GM18870 (cell line): ENCODE results near the gene DOCK10.
A peak's percentile ranks its signal among the peaks of the same experiment; 100 is the strongest.

Source experiments
- ATAC-seq: cut with Tn5 transposase; IDR thresholded peaks from one replicate; pipeline ENCODE4 v1.9.1; 2021; ENCODE audit warnings: moderate library complexity; ENCODE audit not compliant: unreplicated experiment

Gene DOCK10

DNA sequence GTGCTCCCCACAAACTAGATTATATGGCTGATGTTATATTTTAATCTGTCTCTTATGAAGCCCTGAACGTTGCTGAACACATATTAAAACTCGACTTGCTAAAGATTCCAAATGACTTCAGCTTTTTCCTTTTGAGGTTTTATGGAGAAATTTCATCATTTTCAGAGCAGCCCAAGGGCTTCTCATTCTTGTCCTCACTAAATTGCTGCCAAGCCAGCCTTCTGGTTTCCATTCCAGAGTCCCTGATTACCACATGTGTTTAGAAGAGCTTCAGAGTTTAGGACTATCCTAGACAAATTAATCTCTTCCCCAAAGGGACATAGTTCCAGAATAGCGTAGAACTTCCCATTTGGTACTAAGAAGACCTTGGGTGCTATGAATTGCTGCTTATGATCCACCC, 248.3 kb downstream of the DOCK10 start:
- no peak for ATAC-seq

GRCh38 chr2:224786848-224787247, 255.4 kb downstream of the DOCK10 start:
- no peak for ATAC-seq

DNA sequence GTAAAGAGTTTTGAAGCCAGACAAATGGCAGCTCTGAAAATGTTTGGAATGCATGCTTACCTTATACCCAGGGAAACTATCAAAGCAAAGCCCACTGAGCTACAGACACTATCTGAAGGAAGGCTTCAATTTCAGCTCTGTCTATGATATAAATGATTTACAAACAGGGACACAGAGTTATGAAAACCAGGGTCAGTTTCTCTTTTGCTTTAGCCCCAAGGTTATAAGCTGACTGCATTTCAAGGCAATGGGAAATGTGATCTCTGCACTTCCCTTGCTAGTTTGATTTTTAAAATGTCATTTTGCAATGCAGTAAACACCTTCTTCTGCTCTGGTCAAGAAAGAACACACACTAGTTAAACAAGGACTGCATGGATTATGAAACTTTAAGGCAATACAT, 260.9 kb downstream of the DOCK10 start:
- peak; percentile 62 for ATAC-seq

DNA sequence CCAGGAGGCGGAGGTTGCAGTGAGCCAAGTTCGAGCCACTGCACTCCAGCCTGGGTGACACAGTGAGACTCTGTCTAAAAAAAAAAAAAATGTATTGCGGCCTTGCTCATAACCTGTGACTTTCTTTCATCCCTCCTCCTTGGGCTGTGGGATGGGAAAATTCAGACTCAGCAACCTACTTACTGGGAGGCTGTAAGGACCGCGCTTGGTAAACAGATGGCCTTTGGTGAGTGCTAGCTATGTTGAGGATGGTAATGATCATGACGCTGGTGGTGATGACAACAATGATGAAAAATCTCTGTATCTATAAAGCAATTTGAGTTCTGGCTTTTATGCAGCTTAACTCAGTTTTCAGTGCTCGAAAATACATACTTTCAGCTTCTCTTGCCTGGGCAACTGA, 261.4 kb downstream of the DOCK10 start:
- ATAC-seq = no peak

DNA sequence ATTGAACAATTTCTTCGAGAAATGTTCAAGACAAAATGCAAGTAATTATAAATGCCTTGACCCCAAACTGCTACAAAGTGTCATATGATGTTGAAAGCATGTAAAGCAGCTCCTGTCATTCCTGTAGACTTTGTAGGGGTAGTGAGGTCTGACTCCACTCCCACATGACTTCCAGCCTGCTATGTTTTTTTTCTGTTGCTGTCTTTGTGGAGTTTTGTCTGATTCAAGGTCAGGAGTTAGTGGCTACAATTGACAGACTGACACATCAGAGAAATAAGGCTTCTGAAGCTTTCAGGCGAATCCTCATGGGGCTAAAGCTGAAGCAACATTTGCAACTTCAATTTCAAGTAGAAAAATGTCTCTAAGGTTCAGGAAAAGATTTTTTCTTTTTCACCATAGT, 262.2 kb downstream of the DOCK10 start:
- ATAC-seq = no peak

- ATAC-seq = no peak
Measured at GRCh38 chr2:224778474-224778877, 263.8 kb downstream of the DOCK10 start.

DNA sequence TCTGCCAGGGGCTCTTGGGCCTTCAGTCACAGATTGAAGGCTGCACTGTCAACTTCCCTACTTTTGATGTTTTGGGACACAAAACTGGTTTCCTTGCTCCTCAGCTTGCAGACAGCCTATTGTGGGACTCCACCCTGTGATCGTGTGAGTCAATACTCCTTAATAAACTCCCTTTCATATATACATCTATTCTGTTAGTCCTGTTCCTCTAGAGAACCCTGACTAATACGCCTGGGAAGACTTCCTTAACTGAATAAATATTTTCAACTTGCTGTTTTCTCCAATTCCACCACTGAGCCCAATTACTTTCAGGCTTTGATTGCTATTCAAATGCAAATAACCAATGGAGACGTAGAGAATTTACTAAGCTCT, 264.7 kb downstream of the DOCK10 start:
- ATAC-seq = no peak

- no peak for ATAC-seq
Measured at GRCh38 chr2:224776795-224777558, 265.3 kb downstream of the DOCK10 start.

GRCh38 chr2:224775647-224776046, 266.6 kb downstream of the DOCK10 start:
- no peak for ATAC-seq

DNA sequence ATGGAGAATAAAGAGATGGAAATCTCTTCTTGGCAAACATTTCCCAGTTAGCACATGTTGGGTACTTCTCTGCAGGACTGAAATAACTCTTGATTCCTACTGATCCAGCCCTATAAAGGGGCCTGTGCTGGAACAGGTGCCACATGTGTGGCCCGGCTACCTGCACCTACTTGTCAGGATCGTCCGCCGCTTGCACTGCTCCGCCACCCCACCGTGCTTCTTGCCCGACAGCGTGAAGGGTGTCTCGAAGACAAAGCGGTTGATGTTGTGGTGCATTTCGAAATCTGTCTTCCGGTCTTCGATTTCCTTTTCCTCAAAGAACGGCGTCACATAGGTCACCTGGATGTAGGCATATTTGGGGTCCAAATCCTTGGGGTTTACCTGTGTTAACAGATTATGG, 267.5 kb downstream of the DOCK10 start:
- no peak for ATAC-seq

- no peak for ATAC-seq
Measured at GRCh38 chr2:224772494-224772893, 269.8 kb downstream of the DOCK10 start.

GRCh38 chr2:224769489-224769888, 272.8 kb downstream of the DOCK10 start:
- peak; percentile 51 for ATAC-seq

GRCh38 chr2:224764565-224765236, 277.6 kb downstream of the DOCK10 start:
- no peak for ATAC-seq

DNA sequence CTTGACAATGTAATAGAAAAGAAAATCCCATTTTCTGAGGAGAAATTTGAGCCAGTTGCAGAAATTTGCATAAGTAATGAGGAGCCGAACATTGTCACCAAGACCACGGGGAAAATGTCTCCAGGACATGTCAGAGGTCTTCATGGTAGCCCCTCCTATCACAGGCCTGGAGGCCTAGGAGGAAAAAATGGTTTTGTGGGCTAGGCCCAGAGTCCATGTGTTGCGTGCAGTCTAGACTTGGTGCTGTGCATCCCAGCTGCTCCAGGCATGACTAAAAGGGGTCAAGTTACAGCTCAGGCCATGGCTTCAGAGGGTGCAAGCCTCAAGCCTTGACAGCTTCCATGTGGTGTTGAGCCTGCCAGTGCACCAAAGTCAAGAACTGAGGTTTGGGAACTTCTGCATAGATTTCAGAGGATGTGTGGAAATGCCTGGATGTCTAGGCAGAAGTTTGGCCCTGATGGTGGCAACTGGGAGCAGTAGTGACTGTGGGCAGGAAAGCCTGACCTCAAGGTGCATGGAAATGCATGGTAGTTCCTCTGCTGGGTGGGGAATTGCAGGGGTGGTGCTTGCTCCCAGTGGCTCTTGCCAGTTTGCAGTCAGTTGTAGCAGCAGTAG, 284.2 kb downstream of the DOCK10 start:
- ATAC-seq = no peak

DNA sequence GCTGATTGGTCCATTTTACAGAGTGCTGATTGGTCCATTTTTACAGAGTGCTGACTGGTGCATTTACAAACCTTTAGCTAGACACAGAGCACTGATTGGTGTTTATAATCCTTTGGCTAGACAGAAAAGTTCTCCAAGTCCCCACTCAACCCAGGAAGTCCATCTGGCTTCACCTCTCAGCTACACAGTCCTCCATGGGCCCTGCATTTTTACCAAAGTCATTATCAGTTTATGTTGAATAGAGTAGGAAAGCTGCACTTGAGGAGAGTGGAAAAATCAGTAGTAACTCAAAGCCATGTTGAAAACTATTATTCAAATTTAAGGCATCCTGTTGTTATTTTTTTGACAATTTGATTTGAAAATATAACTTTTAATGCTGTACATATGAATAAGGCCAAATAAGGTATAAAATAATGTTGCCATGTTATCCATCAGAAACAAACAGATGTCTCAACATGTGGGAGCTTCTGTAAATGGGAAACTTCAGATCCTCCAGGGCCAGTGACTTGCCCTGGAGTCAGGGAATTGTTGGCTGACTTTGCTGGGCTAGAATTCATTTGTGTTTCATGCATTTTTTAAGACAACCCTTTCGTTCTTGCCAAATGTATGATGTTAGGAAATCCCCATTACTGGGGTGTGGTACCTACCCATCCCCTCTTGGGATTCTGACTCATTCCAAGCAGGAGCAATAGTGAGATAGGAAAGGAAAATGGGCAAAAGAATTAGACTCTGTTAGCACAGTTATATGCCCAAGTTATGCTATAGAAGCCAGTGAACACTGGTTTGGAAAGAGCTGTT, 288.3 kb downstream of the DOCK10 start:
- no peak for ATAC-seq

GRCh38 chr2:224751996-224752698, 290.1 kb downstream of the DOCK10 start:
- ATAC-seq = peak; percentile 71

DNA sequence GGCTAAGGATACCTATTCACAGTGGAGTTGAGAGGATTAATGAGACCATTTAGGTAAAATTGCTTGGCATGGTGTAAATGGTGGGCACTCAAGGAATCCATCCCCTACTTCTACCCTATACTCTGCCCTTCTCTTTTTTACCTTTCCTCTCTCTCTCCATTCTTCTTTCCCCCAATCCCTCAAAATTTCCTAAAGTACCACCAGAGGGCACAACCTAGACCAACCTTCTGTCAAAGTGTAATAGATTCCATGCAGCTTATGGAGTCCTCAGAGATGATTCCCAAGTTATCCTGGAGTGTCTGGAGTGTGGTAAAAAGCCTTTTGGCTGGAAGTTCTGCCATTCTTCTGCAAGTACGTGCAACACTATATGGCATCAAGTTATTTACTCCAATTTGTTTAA, 293.1 kb downstream of the DOCK10 start:
- ATAC-seq = no peak

- no peak for ATAC-seq
Measured at GRCh38 chr2:224747765-224748164, 294.5 kb downstream of the DOCK10 start.

GRCh38 chr2:224736227-224736626, 306.0 kb downstream of the DOCK10 start:
- ATAC-seq = no peak

DNA sequence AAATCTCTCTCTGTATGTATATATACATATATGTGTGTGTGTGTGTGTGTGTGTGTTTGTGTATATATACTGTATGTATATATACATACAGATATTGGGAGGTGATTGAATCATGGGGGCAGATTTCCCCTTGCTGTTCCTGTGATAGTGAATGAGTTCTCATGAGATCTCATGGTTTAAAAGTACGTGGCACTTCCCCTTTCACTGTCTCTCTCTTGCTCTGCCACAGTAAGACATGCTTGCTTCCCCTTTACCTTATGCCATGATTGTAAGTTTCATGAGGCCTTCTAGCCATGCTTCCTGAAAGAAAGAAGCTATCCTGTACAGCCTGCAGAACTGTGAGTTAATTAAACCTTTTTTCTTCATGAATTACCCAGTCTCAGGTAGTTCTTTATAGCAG, 307.3 kb downstream of the DOCK10 start:
- no peak for ATAC-seq

DNA sequence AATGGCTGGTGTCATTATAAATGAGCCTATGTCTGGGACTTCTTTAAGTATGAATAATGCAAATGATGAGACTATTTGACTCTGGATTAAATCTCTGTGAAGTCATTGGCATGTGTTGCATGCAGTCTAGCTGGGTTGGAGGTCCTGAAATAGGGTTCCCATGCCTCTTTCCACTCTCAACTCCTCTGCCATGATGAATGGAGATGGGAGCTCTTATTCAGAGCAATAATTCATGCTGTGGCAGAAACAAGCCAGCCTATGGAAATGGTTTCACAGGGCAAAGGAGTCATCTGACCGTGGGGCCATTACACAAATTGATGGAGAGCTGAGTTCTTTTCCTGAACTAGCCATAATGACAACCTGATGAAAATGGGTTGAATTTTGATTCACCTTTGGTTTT, 310.6 kb downstream of the DOCK10 start:
- ATAC-seq = no peak
